IMR-90 (cell line): ENCODE measurements around the gene CELSR1. TPM values are rescaled to one million over a fixed set of nuclear protein-coding genes. Genes with fewer than 3 reads are reported as not detected.

ENCODE experiments used
- ATAC-seq: fragments of 200-7000 bp; cut with Tn5 transposase; 2 replicates; pipeline ENCODE4 v1.9.1; 2020; ENCODE audit warnings: low read depth, mild to moderate bottlenecking, moderate library complexity
- BruUV-seq: library from RNA; stranded (reverse); fragments of 400-500 nt; replicated peaks from 2 replicates; lab custom pipeline; 2021; lab: Mats Ljungman, UMichigan
- CTCF ChIA-PET: fragments of 300-600 bp; formaldehyde crosslinking; extraction: SDS; loops from one replicate; lab custom pipeline; 2021; ENCODE audit warnings: antibody characterized with exemption; lab: Yijun Ruan, JAX
- POLR2A ChIA-PET: fragments of 300-600 bp; sonication (Branson Sonifier 250); formaldehyde crosslinking; loops from one replicate; lab custom pipeline; 2022; ENCODE audit warnings: antibody characterized with exemption; ENCODE audit not compliant: unreplicated experiment; lab: Charles Lee
- DNase-seq: peaks from one replicate; pipeline ENCODE4 v3.0.0; 2013
- H2AFZ ChIP-seq: replicated peaks from 2 replicates; pipeline ENCODE3; 2013; ENCODE audit warnings: low read length, mild to moderate bottlenecking; ENCODE audit not compliant: poor library complexity
- H2AK5ac ChIP-seq: 2 replicates; pipeline ENCODE4 v1.6.1; 2013; ENCODE audit warnings: low read depth, low read length, inconsistent platforms
- H2AK9ac ChIP-seq: replicated peaks from 2 replicates; pipeline ENCODE3; 2013; ENCODE audit warnings: mild to moderate bottlenecking, low read depth, low read length, moderate library complexity; ENCODE audit not compliant: poor library complexity
- H2BK120ac ChIP-seq: 2 replicates; pipeline ENCODE4 v1.6.1; 2013; ENCODE audit warnings: low read depth, low read length, inconsistent platforms
- H2BK15ac ChIP-seq: 3 replicates; pipeline ENCODE4 v1.6.1; 2013; ENCODE audit warnings: low read depth, low read length, inconsistent platforms
- H2BK20ac ChIP-seq: 2 replicates; pipeline ENCODE4 v1.6.1; 2013; ENCODE audit warnings: low read depth, mild to moderate bottlenecking, inconsistent platforms, low read length, moderate library complexity
- H2BK5ac ChIP-seq: 2 replicates; pipeline ENCODE4 v1.6.1; 2013; ENCODE audit warnings: mild to moderate bottlenecking, low read depth, low read length, inconsistent platforms; ENCODE audit not compliant: poor library complexity, severe bottlenecking
- H3K14ac ChIP-seq: replicated peaks from 2 replicates; pipeline ENCODE4 v1.6.1; 2013; ENCODE audit warnings: low read depth, low read length, inconsistent platforms
- H3K18ac ChIP-seq: 2 replicates; pipeline ENCODE4 v1.6.1; 2013; ENCODE audit warnings: low read depth, low read length, control low read depth
- H3K23ac ChIP-seq: 2 replicates; pipeline ENCODE4 v1.6.1; 2013; ENCODE audit warnings: low read depth, low read length, inconsistent platforms
- H3K27ac ChIP-seq: 2 replicates; pipeline ENCODE4 v1.5.1; 2013; ENCODE audit warnings: mild to moderate bottlenecking, control low read depth, low read length; ENCODE audit not compliant: insufficient read depth
- H3K27me3 ChIP-seq: 2 replicates; pipeline ENCODE4 v1.6.1; 2013; ENCODE audit warnings: low read length; ENCODE audit not compliant: control insufficient read depth, insufficient read depth
- H3K36me3 ChIP-seq: 2 replicates; pipeline ENCODE4 v1.6.1; 2013; ENCODE audit warnings: low read length, mixed read lengths; ENCODE audit not compliant: control insufficient read depth, insufficient read depth
- H3K4ac ChIP-seq: 2 replicates; pipeline ENCODE4 v1.6.1; 2013; ENCODE audit warnings: low read depth, low read length, inconsistent platforms
- H3K4me1 ChIP-seq: 2 replicates; pipeline ENCODE4 v1.6.1; 2013; ENCODE audit warnings: low read length, mixed read lengths; ENCODE audit not compliant: control insufficient read depth, insufficient read depth
- H3K4me2 ChIP-seq: 2 replicates; pipeline ENCODE4 v1.6.1; 2013; ENCODE audit warnings: low read depth, mild to moderate bottlenecking, control low read depth, low read length, moderate library complexity
- H3K4me3 ChIP-seq: 2 replicates; pipeline ENCODE4 v1.5.1; 2013; ENCODE audit warnings: low read depth, mild to moderate bottlenecking, control low read depth, low read length, moderate library complexity; ENCODE audit not compliant: insufficient read depth
- H3K56ac ChIP-seq: 2 replicates; pipeline ENCODE4 v1.6.1; 2013; ENCODE audit warnings: low read length, inconsistent platforms; ENCODE audit not compliant: insufficient read depth; ENCODE audit errors: extremely low read depth
- H3K79me1 ChIP-seq, 2 experiments: 2 replicates each; pipeline ENCODE4 v1.6.1; 2013; ENCODE audit warnings: low read length in 2 of 2, inconsistent platforms in 1 of 2, low read depth in 1 of 2
- H3K9ac ChIP-seq: 2 replicates; pipeline ENCODE4 v1.6.1; 2013; ENCODE audit warnings: low read depth, low read length, control low read depth
- H3K9me1 ChIP-seq: 2 replicates; pipeline ENCODE4 v1.6.1; 2013; ENCODE audit warnings: low read length, inconsistent platforms; ENCODE audit not compliant: insufficient read depth
- H3K9me3 ChIP-seq: 2 replicates; pipeline ENCODE4 v1.6.1; 2013; ENCODE audit warnings: low read length; ENCODE audit not compliant: control insufficient read depth, insufficient read depth
- H4K20me1 ChIP-seq: 2 replicates; pipeline ENCODE4 v1.6.1; 2013; ENCODE audit warnings: low read length, inconsistent platforms; ENCODE audit not compliant: insufficient read depth
- H4K5ac ChIP-seq: 2 replicates; pipeline ENCODE4 v1.6.1; 2013; ENCODE audit warnings: mild to moderate bottlenecking, low read depth, low read length, control low read depth
- H4K8ac ChIP-seq, 2 experiments: 2 replicates each; pipeline ENCODE4 v1.6.1; 2013; ENCODE audit warnings: low read depth in 2 of 2, low read length in 2 of 2, control low read depth in 1 of 2, inconsistent platforms in 1 of 2
- H4K91ac ChIP-seq: 2 replicates; pipeline ENCODE4 v1.6.1; 2013; ENCODE audit warnings: low read depth, low read length, inconsistent platforms; ENCODE audit not compliant: insufficient read depth
- CEBPB ChIP-seq: IDR thresholded peaks from 2 replicates; pipeline ENCODE4 v1.6.1; 2012; ENCODE audit warnings: low read depth, low read length, improper control_type of control experiment
- CHD1 ChIP-seq: IDR thresholded peaks from 2 replicates; pipeline ENCODE4 v1.6.1; 2012; ENCODE audit warnings: low read depth, low read length, improper control_type of control experiment
- CTCF ChIP-seq: conservative IDR thresholded peaks from 2 replicates; pipeline ENCODE4 v1.5.1; 2012; ENCODE audit warnings: mild to moderate bottlenecking, low read depth, low read length, improper control_type of control experiment
- ELK1 ChIP-seq: fragments of 150-350 bp; IDR thresholded peaks from 2 replicates; pipeline ENCODE4 v1.6.1; 2016; ENCODE audit warnings: low read depth, mild to moderate bottlenecking, low read length, moderate library complexity, borderline replicate concordance
- FOS ChIP-seq: fragments of 150-350 bp; IDR thresholded peaks from 2 replicates; pipeline ENCODE4 v1.6.1; 2016; ENCODE audit warnings: low read depth, low read length
- MXI1 ChIP-seq: IDR thresholded peaks from 2 replicates; pipeline ENCODE4 v1.6.1; 2012; ENCODE audit warnings: low read depth, mild to moderate bottlenecking, low read length, moderate library complexity, borderline replicate concordance
- NFE2L2 ChIP-seq: fragments of 150-350 bp; IDR thresholded peaks from 2 replicates; pipeline ENCODE4 v1.6.1; 2016; ENCODE audit warnings: low read depth, mild to moderate bottlenecking, low read length
- POLR2A ChIP-seq: IDR thresholded peaks from 2 replicates; pipeline ENCODE4 v1.6.1; 2012; ENCODE audit warnings: mild to moderate bottlenecking, low read depth, low read length
- RAD21 ChIP-seq: IDR thresholded peaks from 2 replicates; pipeline ENCODE4 v1.6.1; 2012; ENCODE audit warnings: low read length, improper control_type of control experiment
- RCOR1 ChIP-seq: IDR thresholded peaks from 2 replicates; pipeline ENCODE4 v1.6.1; 2012; ENCODE audit warnings: mild to moderate bottlenecking, low read length, improper control_type of control experiment; ENCODE audit not compliant: insufficient replicate concordance
- USF2 ChIP-seq: fragments of 150-350 bp; IDR thresholded peaks from 2 replicates; pipeline ENCODE4 v1.6.1; 2017; ENCODE audit warnings: mild to moderate bottlenecking, antibody characterized with exemption, low read length, low read depth
- WGBS, 2 experiments: methylation state at CpG; one replicate each; pipeline versions ENCODE4 v1.1.5 to v1.1.7; 2013; ENCODE audit warnings: missing lambda C conversion rate in 2 of 2; ENCODE audit not compliant: insufficient read length in 1 of 2; ENCODE audit errors: extremely low coverage in 2 of 2; 5-methylcytosine and 5-hydroxymethylcytosine counted together
- dilution Hi-C: fragments of 300-500 bp; cut with HindIII; formaldehyde crosslinking; loops from one replicate; pipeline ENCODE4 v1.14.3; 2018; ENCODE audit warnings: low sequenced_read_pairs; ENCODE audit not compliant: unreplicated experiment
- in situ Hi-C: fragments of 300-500 bp; cut with MboI; formaldehyde crosslinking; loops from 3 replicates; pipeline ENCODE4 v1.14.3; 2019; ENCODE audit warnings: low sequenced_read_pairs, inconsistent platforms, mixed read lengths
- intact Hi-C: fragments of 100-400 bp; cut with micrococcal nuclease; formaldehyde crosslinking; loops from 2 replicates; pipeline ENCODE4 v1.10.0; 2022
- polyA plus RNA-seq, 3 experiments: library from polyadenylated mRNA; depleted of rRNA; stranded (reverse); fragments of >200 nt; gene quantifications; 2 replicates each; pipeline ENCODE4 v1.2.3, GENCODE V29; 2012; ENCODE audit warnings: low replicate concordance in 1 of 3
- total RNA-seq: library from RNA; depleted of rRNA; stranded (reverse); fragments of >200 nt; gene quantifications from 2 replicates; pipeline ENCODE4 v1.2.3, GENCODE V29; 2012

CELSR1 gene
- total and polyA plus RNA-seq, 2 of the 4 experiments (the other 2 are of a cell fraction), result 0.36 to 0.82 TPM

- Histone ChIP-seq H4K5ac (no peak overlapping the region), H3K27ac (no peak overlapping the region), H2BK20ac (no peak overlapping the region), H2BK15ac (no peak overlapping the region), H3K27me3 (no peaks in the 10 kb centered on the region), H2BK120ac (no peak overlapping the region), H3K4me1 (no peaks in the 10 kb centered on the region), H3K4me2 (no peak overlapping the region), H2AK5ac (no peak overlapping the region), H3K4me3 (no peak overlapping the region), H3K9me3 (no peaks in the 10 kb centered on the region), H3K4ac (no peak overlapping the region), H4K91ac (no peak overlapping the region), H3K18ac (no peak overlapping the region), H3K9me1 (no peaks in the 10 kb centered on the region), H2AK9ac (no peak overlapping the region), H3K56ac (no peak overlapping the region), H3K36me3 (peaks cover 87% of the 10 kb centered on the region), H2AFZ (no peak overlapping the region), H4K20me1 (peaks cover 29% of the 10 kb centered on the region), H3K14ac (no peak overlapping the region), H3K9ac (no peak overlapping the region), H3K23ac (no peak overlapping the region), H2BK5ac (no peak overlapping the region), H4K8ac (no peak overlapping the region), H3K79me1 (peaks cover 7 to 15% of the 10 kb centered on the region in 2 experiments)
- DNase-seq (no peak), ATAC-seq (no peak)
- no TSS peak for BruUV-seq
- CTCF ChIA-PET, result interaction anchor here (0.6 to 0.7 kb wide), 2 partner anchors 14 to 201 kb away, joined by 3 to 6 read pairs; partner anchors contain the start of gene TRMU
- TF ChIP-seq USF2 (no peak), CTCF (no peak), POLR2A (no peak), RCOR1 (no peak), CHD1 (no peak), ELK1 (no peak), MXI1 (no peak), FOS (no peak), RAD21 (no peak), NFE2L2 (no peak), CEBPB (no peak)
- no CpG with 5 or more reads among the region's 7 CpGs for WGBS, 2 experiments
- intact Hi-C loops, result no loop called here
- in situ Hi-C loops, result no loop called here
- dilution Hi-C loops, result no loop called here
- POLR2A ChIA-PET, result interaction anchor here (0.7 kb wide), 1 partner anchor 112 kb away, joined by 6 read pairs; no protein-coding TSS in a partner anchor
Observed at GRCh38 chr22:46350121-46350520, 187.3 kb downstream of the CELSR1 start.
